GM12864 (cell line): Measurements from ENCODE around the gene MARF1.

Experiments used
- DNase-seq: peaks from one replicate; pipeline ENCODE4 v3.0.0-alpha.2; 2011; ENCODE audit warnings: low read depth
- H3K4me3 ChIP-seq: 2 replicates; pipeline ENCODE4 v1.5.1; 2011; ENCODE audit warnings: mild to moderate bottlenecking, low read depth, low read length, control low read depth
- TF ChIP-seq, protein P1 (sequence below): IDR thresholded peaks from 2 replicates; pipeline ENCODE4 v1.5.1; 2011; ENCODE audit warnings: low read depth, mild to moderate bottlenecking, moderate library complexity, low read length, control low read depth, inconsistent platforms; ENCODE audit errors: missing control alignments

The MARF1 gene

DNA sequence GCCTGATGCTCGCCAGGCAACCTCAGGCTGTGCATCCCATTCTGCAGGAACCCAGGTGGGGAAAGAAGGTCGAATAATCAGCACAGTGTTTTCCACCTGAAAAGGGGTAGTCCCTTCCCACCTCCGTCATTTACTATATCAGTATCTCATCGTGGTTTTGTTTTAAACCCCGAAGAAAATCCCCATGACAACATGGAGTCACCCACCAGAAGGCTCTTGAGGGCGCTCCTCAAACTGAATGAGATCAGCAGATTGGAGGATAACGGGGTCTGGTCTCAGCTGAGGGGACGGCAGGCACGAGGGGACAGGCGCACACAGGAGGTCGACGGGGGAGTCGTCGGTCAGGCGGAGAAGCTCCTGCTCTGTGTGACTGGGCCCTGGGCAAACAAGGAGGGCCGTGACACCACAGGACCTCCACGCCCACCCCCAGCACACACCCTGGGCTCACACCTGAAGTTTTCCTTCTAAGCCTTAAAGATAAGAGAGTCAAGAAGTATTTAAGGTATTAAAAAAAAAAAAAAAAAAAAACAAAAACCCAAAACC, 44.2 kb downstream of the MARF1 start:
- TF ChIP-seq, protein P1, sequence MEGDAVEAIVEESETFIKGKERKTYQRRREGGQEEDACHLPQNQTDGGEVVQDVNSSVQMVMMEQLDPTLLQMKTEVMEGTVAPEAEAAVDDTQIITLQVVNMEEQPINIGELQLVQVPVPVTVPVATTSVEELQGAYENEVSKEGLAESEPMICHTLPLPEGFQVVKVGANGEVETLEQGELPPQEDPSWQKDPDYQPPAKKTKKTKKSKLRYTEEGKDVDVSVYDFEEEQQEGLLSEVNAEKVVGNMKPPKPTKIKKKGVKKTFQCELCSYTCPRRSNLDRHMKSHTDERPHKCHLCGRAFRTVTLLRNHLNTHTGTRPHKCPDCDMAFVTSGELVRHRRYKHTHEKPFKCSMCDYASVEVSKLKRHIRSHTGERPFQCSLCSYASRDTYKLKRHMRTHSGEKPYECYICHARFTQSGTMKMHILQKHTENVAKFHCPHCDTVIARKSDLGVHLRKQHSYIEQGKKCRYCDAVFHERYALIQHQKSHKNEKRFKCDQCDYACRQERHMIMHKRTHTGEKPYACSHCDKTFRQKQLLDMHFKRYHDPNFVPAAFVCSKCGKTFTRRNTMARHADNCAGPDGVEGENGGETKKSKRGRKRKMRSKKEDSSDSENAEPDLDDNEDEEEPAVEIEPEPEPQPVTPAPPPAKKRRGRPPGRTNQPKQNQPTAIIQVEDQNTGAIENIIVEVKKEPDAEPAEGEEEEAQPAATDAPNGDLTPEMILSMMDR, result no peak
- H3K4me3 ChIP-seq, result no peak overlapping the region
- DNase-seq, result no peak

DNA sequence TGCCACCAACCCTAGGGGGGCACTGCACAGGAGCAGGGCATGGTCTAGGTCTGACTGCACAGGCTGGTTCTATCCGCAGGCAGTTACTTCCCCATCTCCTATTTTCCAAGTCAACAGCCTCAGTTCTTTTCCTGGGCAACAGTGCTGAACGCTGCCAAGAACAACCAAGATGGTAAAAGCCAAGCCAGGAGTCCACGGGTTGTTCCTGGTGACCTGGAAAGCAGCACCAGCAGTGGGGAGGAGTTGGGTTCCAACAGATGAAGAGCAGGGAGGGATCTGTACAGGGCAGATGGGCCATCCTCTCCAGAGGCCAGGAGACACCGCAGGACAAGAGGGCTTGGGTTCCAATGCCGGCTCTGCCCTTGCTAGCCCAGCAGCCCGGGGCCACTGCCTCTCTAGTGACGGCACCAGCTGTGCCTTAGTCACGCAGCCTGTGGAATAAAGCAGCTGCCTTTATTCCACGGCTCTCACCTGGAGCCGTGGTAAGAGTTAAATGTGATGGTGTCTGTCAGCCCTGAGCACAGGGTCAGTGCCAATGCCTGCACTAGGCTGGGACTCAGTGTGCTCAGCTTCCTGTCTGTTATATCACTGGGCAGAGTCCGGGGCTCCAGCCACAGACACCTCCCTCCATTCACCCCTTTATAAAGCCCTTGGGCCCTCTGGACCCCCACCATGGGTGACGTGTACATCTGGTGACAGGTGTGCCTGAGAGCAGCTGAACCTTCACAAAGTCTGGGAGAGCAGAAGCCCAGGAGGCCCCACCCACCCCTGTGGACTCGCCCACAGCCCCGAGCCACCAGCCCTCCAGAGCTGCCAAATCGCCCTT, 44.9 kb downstream of the MARF1 start:
- TF ChIP-seq, protein P1, result no peak
- DNase-seq, result no peak

DNA sequence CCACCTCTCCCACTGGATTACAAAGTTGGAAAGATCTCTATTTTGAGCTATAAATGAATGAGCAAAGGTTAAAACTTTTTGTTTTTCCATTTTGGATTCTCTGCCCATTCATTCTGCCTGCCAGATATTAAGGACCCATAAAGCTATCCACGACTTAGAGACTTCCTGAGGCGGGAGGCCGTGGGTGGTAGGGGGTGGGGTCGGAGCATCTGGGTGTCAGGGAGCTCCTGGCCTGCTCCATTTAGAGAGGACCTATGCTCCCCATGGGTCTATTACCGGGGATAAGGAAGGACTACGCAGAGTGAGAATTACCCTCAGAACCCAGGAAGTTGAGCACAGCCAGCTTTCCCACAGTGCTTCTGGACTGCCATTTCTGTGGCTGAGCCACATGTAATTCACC, 45.8 kb downstream of the MARF1 start:
- no peak for DNase-seq
- H3K4me3 ChIP-seq, result no peak overlapping the region
- TF ChIP-seq, protein P1, result no peak

More for the DNA sequence above, 44.9 kb downstream of the MARF1 start:
- no peak overlapping the region for H3K4me3 ChIP-seq

DNA sequence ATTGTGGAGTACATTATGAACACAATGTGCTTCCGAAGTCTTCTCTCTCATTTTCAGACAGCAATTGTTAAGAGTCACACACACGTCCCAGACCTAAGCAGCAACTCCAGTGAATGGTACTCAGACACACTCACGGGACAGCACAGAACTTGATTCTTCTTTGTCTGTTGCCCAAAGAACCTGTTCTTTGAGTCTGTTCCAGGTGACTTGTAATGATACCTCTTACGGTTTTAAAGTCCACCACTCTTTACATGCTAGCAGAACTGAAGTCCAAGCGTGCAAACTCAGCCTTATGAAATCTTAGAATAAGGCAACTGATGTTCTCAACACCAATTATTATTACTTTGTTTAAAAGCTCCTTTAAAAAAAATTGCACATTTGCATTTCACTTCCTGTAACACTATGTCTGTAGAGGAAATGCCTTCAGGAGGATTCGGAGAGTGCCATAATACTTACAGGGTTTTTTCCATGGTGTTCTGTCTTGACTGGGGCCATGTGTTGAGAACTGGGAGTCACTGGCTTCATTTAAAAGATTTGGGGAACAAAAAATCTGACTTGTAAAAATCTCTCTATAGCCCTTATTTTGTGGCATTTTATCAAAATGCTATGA, 48.1 kb downstream of the MARF1 start:
- DNase-seq, result no peak
- H3K4me3 ChIP-seq, result no peak overlapping the region
- TF ChIP-seq, protein P1, result no peak

DNA sequence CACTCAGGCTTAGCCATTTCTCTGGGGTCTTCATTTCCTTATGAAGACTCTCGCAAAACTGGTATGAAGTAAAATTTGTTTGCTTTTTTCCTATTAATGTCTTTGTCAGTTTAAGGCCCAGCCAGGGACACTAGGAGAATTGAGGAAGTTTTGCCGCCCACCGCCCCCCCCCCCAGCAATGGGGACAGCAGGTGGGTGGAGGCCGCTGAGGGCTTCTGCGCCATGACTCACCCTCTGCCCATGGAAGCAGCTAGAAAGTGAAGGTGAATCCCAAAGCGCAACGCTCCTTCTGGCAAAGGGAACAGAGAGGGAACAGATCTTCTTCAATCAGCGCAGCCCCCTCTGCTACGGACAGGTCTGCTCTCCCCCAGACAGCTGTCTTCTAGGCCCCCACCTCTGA, 49.7 kb downstream of the MARF1 start:
- H3K4me3 ChIP-seq, result no peak overlapping the region
- no peak for DNase-seq
- TF ChIP-seq, protein P1, result no peak

DNA sequence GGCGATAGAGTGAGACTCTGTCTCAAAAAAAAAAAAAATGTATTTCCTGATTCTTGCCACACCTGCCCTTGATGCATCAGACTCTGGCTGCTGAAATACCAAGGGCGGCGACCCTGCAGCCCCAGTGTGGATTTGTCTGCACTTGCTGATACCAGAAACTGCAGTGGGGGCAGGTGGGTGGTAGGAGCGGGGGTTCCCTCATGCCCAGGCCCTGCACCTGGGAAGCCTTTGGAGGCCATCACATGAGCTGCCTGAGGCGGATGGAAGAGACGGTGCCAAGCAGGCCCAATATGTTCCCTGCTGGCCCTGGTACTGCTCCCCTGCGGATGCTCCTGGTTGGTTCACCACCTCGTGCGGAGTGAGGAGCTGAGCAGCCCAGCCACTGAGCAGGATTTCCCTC, 50.6 kb downstream of the MARF1 start:
- TF ChIP-seq, protein P1, result no peak
- no peak overlapping the region for H3K4me3 ChIP-seq
- DNase-seq, result no peak
